HG03280 (cell line): ENCODE measurements around the gene GPRIN1.

Experiments used
- ATAC-seq: cut with Tn5 transposase; IDR thresholded peaks from one replicate; pipeline ENCODE4 v1.9.1; 2021; ENCODE audit warnings: mild to moderate bottlenecking, moderate library complexity; ENCODE audit not compliant: unreplicated experiment

The GPRIN1 gene

DNA sequence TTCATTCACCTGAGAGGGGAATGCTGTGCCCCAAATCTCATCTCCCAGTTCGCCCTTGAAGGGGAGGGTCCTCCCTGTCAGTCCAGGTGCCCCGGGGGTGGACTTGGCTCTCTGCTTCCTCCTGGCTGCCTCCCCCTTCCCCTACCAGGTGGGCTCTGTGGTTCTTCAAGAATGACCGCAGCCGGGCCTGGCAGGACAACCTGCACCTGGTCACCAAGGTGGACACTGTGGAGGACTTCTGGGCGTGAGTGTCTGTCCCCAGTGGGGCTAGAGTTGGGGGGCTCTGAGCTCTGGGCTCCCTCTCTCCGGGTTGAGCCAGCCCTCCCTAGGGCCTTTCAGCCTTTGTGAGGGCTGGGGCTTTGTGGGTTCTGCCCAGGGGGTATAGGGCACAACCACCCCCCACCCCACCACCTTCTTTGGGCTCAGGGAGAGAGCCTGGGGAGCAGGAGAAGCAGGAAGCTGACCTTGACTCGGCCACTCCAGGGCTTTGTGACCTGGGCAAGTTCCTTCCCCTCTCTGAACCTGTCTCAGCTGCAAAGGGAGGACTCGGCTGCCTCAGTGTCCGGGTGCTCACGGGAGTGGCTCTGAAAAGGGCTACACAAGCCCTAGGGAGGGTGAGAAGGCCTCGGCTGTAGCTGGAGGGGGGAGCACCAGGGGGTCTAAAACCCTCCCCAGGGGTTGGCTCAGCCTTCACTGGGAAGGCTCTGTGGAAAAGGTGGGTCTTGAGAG, 33.7 kb upstream of the GPRIN1 start:
- ATAC-seq: no peak

- no peak for ATAC-seq
Observed at GRCh38 chr5:176642675-176643490, 32.9 kb upstream of the GPRIN1 start.

DNA sequence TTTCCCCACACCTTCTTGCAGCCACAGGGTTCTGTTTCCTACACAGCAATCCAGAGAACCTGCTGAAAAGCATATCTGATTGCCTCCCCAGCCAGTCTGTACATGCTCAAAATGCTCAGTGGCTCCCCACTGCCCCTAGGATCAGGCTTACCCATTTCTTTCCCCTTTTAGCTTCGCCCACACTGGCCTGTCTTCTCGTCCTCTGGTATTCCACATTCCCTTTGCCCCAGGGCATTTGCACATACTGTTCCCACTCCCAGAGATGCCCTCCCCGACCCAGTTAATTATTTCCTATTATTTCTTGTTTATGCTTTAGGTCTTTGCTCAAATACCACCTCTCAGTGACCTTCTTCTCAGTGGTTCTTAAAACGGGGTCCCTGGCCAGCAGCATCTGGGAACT, 30.7 kb upstream of the GPRIN1 start:
- ATAC-seq: no peak

DNA sequence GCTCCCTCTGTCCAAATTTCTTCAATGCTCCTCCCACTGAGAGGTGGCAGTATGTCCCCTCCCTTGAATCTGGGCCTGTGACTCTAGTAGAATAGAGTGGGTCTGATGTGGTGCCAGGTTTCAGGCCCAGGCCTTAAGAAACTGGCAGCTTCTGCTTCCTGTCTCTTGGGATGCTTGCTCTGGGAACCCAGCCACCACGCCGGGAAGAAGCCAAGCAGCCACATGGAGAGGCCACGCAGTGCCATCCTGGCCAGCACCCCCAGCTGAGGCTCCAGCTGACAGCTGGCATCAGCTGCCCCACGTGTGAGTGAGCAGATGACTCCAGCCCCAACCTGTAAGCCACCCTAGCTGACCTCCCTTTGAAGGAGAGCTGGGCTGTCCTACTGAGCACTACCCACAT, 30.0 kb upstream of the GPRIN1 start:
- no peak for ATAC-seq

GRCh38 chr5:176639208-176639607, 29.3 kb upstream of the GPRIN1 start:
- no peak for ATAC-seq

- no peak for ATAC-seq
Observed at GRCh38 chr5:176638437-176638836, 28.5 kb upstream of the GPRIN1 start.

DNA sequence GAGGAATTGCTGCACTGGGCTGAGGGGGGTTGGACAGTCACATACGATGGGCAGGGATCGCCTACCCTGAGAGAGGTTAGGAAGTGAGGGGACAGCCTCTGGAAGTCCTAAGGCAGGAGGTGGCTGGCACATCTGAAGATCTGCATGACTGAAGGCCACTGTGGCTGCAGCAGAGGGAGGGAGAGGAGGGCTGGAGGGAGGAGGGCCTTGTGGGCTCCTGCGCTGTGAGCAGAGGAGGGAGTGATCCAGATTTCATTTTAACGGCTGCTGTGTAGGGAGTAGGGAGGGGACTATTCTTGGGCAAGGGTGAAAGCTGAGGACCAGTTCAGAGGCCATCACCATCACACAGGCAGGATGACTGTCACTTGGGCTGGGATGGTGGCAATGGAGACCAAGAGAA, 27.6 kb upstream of the GPRIN1 start:
- ATAC-seq: no peak

GRCh38 chr5:176636426-176636825, 26.5 kb upstream of the GPRIN1 start:
- no peak for ATAC-seq

- no peak for ATAC-seq
Observed at GRCh38 chr5:176633598-176633997, 23.6 kb upstream of the GPRIN1 start.

DNA sequence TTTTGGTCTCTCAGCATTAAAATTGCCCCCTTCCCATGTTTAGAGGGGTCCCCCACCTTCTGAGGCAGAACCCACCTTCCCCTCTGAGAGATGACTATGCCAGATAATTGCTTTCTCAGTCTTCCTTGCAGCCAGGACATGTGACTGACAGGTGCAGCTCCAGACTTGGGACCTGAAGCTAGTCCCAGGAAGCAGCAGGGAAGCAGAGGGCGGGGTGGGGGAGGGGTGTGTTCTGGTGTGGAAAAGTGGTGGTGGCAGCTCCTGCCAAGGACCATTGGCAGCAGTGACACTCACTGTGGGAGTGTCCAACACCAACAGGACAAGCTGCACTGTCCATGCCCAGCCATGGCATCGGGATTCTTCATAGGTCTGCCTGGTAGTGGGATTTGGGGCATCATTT, 22.8 kb upstream of the GPRIN1 start:
- no peak for ATAC-seq

DNA sequence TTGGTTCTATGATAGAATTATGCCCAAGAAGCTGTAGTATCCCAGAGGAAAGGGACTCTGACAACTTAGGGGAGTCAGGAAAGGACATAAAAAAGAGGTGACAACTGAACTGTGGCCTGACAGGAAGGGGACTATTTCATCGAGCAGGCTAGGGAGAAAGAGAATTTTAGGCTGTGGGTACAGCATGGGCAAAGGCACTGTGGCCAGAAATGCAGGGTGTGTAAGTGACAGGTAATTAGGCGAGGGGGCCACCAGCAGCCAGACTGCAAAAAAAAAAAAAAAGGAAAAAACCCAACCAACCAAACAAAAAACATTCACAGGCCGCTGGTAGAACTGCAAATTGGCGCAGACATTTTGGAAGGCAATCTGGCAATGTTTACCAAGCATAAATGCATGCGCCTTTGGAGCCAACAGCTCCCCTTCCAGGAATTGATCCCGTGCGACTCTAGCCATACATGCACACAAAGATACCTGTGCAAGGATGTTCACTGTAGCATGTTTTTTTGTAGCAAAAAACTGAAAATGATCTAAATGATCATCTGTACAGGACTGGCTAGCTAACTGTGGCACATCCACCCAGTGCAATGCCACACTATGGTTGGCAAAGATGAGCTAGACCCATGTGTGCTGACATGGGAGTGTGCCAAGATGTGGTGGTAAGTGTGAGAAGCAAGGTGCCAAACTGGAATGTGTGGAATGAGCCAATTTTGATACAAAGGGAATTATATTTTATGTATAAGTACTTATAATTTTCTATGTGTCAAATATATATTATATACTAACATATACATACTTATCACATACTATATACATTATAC, 21.6 kb upstream of the GPRIN1 start:
- ATAC-seq: no peak

- no peak for ATAC-seq
Observed at GRCh38 chr5:176630681-176631222, 20.8 kb upstream of the GPRIN1 start.

- peak; percentile 67 for ATAC-seq
Observed at GRCh38 chr5:176629853-176630680, 20.1 kb upstream of the GPRIN1 start, which contains the start of the genes EIF4E1B and SNCB. TSS of gene EIF4E1B (plus strand) at chr5:176630675. CDS start at chr5:176642788, 12,113 bp downstream. TSS of gene SNCB (minus strand) at chr5:176630534. CDS start at chr5:176629654, 880 bp downstream.

DNA sequence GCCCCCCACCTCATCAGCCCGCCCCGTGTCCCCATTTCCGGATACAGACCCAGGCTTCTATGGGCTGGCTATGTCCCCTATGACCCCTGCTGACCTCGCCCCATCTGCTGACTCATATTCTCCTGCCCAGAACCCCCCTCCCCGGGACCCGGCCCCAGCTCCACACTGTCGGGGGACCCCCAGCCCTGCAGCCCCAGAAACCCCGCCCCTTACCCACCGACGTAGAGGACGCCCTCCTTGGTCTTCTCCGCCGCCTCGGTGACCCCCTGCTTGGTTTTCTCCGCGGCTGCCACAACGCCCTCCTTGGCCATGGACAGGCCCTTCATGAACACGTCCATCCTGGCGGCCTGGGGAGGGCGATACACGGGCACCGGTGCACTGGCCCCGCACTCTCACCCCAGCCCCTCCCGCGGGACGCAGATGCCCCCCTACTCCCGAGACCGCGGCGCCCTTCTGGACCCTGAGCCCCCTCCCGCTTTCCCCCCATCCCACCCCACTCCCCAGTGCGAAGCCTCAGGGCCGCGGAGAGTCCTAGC, 19.4 kb upstream of the GPRIN1 start:
- no peak for ATAC-seq

GRCh38 chr5:176628406-176629228, 18.7 kb upstream of the GPRIN1 start:
- ATAC-seq: no peak

DNA sequence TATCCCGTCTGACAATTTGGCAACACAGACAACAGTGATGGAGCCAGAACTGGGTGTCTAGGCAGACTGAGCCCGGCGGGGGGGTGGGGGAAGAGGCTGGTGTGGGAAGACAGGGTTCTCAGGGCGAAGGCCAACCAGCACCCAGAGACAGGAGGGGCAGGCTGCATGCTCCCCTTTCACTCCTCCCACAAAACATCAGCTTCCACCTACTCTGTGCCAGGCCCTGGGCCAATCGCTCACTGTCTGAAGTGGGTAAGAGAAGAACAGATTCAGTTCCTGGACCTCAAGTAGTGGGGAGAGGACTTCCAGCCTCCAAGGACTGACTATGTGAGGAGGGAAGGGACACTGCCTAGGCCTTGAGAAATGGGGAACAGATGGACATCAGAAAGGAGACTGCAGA, 17.6 kb upstream of the GPRIN1 start:
- no peak for ATAC-seq

- ATAC-seq: no peak
Observed at GRCh38 chr5:176626876-176627236, 16.9 kb upstream of the GPRIN1 start.

DNA sequence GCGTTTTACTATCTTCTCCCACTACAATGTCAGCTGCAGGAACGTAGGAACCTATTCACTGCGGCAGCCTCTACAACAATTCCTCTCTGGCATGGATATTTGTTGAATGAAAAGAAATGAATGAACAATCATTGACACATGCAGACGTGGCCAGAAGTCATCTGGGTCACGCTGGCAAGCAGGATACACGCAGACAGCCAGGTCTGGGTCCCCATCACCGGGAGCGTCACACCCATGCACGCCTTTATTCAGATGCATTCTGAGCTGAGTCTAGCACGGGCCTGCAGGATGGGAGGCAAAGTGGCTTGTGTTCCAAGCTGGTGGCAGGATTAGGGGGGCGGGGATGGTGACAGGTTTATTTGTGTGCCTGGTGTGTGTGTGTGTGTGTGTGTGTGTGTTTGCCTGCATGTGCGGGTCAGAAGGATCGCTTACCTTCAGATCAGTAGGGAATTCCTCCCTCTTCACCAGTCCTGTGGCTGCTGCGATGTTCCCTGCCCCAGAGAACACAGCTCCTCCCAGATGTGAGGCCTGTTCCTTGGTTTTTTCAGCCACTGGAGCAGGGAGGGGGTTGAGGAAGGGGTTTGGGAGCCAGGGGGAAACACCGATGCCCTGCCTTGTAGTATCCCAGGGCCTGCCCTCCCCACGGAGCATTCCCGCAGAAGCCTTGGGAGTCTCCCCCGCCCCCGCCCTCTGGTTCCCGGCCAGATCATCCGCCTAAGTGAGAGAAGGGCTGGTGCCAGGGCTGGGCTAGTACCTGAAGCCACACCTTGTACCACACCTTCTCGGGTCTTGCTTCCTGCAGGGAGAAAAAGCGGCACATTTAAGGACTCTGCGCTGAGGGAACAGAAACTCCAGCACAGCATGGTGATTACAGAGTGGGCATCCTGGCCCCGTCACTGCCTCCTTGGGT, 16.3 kb upstream of the GPRIN1 start:
- no peak for ATAC-seq
